ENCODE data around the gene ABCC1.

Gene ABCC1

DNA sequence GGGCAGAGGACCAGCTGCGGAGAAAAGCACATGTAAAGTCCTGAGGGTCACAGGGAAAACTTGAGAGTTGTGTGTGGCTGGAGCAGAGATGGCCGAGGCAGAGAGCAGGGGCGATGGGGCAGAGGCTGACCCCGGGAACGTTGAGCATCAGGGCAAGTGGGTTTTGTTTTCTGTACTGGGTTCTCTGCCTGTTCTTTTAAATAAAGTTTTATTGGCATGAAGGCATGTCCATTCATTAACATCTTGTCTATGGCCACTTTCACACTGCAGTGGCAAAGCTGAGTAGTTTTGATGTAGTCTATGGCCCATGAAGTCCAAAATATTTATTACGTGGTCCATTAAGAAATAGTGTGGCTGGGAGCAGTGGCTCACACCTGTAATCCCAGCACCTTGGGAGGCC lies 64.4 kb downstream of the ABCC1 start:
- H3K4me3 ChIP-seq (ENCODE audit: low read length) = no peak overlapping the region
- DNase-seq (ENCODE audit: low read depth) = no peak
- TF ChIP-seq, protein P1, sequence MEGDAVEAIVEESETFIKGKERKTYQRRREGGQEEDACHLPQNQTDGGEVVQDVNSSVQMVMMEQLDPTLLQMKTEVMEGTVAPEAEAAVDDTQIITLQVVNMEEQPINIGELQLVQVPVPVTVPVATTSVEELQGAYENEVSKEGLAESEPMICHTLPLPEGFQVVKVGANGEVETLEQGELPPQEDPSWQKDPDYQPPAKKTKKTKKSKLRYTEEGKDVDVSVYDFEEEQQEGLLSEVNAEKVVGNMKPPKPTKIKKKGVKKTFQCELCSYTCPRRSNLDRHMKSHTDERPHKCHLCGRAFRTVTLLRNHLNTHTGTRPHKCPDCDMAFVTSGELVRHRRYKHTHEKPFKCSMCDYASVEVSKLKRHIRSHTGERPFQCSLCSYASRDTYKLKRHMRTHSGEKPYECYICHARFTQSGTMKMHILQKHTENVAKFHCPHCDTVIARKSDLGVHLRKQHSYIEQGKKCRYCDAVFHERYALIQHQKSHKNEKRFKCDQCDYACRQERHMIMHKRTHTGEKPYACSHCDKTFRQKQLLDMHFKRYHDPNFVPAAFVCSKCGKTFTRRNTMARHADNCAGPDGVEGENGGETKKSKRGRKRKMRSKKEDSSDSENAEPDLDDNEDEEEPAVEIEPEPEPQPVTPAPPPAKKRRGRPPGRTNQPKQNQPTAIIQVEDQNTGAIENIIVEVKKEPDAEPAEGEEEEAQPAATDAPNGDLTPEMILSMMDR (conservative IDR thresholded peaks at IDR 0.05; ENCODE audit: low read length) = no peak

DNA sequence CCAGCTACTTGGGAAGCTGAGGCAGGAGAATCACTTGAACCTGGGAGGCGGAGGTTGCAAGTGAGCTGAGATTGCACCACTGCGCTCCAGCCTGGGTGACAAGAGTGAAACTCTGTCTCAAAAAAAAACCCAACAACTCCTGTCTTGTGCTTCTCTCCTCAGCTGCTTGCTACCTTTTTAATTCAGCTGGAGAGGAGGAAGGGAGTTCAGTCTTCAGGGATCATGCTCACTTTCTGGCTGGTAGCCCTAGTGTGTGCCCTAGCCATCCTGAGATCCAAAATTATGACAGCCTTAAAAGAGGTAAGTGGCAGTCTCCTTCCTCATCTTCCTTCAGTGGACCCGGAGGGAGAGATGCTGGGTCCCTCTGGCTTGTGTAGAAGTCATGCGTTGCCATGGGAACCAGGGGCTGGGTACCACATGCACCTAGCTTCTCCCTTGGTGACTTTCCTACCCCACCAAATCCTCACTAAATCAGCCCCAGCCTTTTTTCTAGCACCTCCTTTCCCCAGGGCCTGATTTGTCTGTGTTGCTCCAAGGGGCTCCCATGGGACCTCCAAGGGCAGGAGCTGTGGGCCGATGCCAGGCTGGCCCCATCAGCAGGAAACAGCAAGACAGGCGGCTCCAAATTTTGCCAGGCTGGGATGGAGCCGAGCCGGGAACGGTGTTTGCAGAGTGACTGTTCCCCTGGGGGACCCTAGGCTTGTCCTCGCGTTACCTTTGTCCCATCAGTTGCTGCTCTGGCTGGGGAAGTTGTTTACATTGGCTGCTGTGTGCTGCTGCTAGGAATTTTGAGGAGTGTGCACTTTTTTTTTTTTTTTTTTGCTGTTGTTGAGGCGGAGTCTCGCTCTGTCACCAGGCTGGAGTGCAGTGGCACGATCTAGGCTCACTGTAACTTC lies 65.2 kb downstream of the ABCC1 start:
- DNase-seq (ENCODE audit: low read depth) = peak; percentile 57
- TF ChIP-seq, protein P1 (conservative IDR thresholded peaks at IDR 0.05; ENCODE audit: low read length) = no peak
- H3K4me3 ChIP-seq (ENCODE audit: low read length) = no peak overlapping the region

DNA sequence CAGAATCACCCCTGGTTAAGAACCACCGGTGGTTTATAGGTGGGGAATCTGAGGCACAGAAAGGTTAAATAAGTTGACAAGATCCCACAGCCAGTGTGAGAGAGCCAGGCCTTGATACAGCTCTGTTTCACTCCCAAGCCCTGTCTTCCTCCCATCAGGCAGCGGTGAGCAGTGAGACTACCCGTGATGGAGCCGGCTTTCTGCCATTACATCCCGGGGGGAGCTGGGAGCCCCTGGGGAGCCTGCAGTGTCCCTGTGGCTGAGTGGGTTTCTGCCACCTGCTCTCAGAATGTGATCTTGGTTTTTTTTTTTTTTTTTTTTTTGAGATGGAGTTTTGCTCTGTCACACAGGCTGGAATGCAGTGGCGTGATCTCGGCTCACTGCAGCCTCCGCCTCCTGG lies 66.4 kb downstream of the ABCC1 start:
- no peak for DNase-seq (ENCODE audit: low read depth)
- TF ChIP-seq, protein P1 (conservative IDR thresholded peaks at IDR 0.05; ENCODE audit: low read length) = no peak

DNA sequence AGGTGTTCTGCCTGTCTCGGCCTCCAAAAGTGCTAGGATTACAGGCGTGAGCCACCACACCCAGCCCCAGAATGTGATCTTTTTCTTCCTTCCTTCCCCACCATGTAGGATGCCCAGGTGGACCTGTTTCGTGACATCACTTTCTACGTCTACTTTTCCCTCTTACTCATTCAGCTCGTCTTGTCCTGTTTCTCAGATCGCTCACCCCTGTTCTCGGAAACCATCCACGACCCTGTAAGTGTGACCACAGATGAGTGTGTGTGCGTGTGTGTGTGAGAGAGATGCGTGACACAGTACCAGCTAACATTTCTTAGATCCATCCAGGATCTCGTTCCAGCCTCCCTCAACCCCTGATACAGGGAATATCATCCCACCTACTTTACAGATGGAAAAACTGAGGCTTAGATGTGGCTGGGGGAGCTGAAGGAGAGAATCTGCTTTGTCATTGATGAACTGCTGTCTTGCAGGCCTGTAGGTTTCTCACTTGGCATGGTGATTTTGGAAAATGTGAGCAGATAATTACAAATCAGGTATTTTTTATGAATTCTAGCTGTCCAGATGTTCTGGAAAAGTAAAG lies 67.1 kb downstream of the ABCC1 start:
- no peak overlapping the region for H3K4me3 ChIP-seq (ENCODE audit: low read length)
- no peak for DNase-seq (ENCODE audit: low read depth)
- TF ChIP-seq, protein P1 (conservative IDR thresholded peaks at IDR 0.05; ENCODE audit: low read length) = no peak

More for the DNA sequence above, 66.4 kb downstream of the ABCC1 start:
- H3K4me3 ChIP-seq (ENCODE audit: low read length) = no peak overlapping the region

DNA sequence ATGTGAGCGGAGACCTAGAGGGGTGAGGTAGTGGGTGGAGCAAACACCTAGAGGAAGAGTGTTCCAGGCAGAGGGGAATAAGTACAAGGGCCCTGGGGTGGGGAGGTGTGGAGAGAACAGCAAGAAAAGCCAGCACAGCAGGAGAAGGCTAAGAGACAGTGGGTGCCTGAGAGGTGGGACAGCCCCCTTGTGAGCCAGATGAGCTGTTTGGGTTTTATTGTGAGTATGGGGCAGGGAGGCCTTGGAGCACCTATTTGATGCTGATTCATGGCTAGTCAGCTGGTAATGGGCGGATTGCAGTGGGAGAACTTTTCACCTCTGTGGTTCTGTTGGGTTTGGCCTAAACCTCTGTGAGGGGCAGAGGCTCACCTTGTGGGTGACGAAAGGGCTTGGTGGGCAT lies 68.4 kb downstream of the ABCC1 start:
- TF ChIP-seq, protein P1 (conservative IDR thresholded peaks at IDR 0.05; ENCODE audit: low read length) = no peak
- no peak overlapping the region for H3K4me3 ChIP-seq (ENCODE audit: low read length)
- no peak for DNase-seq (ENCODE audit: low read depth)

DNA sequence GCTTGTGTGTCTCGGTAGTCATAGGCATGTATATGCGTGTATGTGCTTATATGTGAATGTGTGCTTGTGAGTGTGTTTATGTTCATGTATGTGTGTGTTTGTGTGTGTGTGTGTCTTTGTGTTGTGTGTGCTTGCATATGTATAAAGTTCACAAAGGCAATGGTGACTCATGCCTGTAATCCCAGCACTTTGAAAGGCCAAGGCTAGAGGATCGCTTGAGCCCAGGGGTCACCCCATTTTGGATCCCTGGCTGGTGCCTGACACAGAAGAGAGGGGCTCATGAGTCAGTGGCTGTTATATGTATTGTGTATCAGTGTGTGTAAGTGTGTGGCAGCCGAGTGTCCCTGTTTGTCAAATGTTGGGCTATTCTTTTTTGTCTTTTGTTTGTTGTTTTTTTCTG lies 69.3 kb downstream of the ABCC1 start:
- DNase-seq (ENCODE audit: low read depth) = no peak
- TF ChIP-seq, protein P1 (conservative IDR thresholded peaks at IDR 0.05; ENCODE audit: low read length) = no peak
- no peak overlapping the region for H3K4me3 ChIP-seq (ENCODE audit: low read length)

DNA sequence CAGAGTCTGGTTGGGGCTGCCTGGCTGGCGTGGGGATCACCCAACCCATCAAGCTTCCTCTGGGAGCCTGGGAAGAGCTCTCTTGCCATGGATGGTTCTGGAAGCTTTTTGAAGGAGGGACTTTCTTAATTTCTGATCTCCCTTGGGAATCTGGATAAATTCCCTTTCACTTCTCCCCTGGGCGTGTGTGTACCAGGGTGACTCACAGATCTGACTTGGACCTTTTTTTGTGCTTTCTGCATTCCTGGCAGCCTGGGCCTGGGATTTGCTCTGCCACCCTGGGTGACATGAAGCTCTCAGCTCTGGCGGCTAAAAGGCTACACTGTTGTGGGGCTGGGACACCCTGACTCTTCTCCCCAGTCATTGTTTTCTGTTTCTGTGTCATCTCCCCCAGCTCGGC lies 70.1 kb downstream of the ABCC1 start:
- TF ChIP-seq, protein P1 (conservative IDR thresholded peaks at IDR 0.05; ENCODE audit: low read length) = no peak
- H3K4me3 ChIP-seq (ENCODE audit: low read length) = no peak overlapping the region
- DNase-seq (ENCODE audit: low read depth) = peak; percentile 80

Measured in AG10803 (cell line).